ENCODE results near the gene PPP1R13B. TPM values are rescaled to one million over a fixed set of nuclear protein-coding genes. Genes with fewer than 3 reads are reported as not detected.

The PPP1R13B gene
- total and polyA plus RNA-seq, 2 experiments from 2014 or later: 2.0 to 8.5 TPM

- no peak for TF ChIP-seq ETS1 (IDR thresholded peaks at IDR 0.05)
- TF ChIP-seq CREB1 (CRISPR knock-in tag; IDR thresholded peaks at IDR 0.05; ENCODE audit: low read depth): no peak
- no peak for TF ChIP-seq POLR2AphosphoS5 (IDR thresholded peaks at IDR 0.05; ENCODE audit: low read depth)
- TF ChIP-seq ZNF331 (CRISPR knock-in tag; IDR thresholded peaks at IDR 0.05; ENCODE audit: low read depth): no peak
- TF ChIP-seq REST (IDR thresholded peaks at IDR 0.05; ENCODE audit: unreplicated experiment): no peak
- TF ChIP-seq JUNB (IDR thresholded peaks at IDR 0.05; ENCODE audit: unreplicated experiment): no peak
These were observed 71.9 kb downstream of the PPP1R13B start (continued) for GRCh38 chr14:103775506-103775905.

GRCh38 chr14:103773521-103773920 is 73.9 kb downstream of the PPP1R13B start:
- Mint-ChIP-seq H3K36me3 (ENCODE audit: low read depth) (no peaks in the 10 kb centered on the region), H3K27ac (no peak overlapping the region), H3K4me1 (no peaks in the 10 kb centered on the region), H3K9me3 (no peaks in the 10 kb centered on the region), H3K27me3 (ENCODE audit: insufficient read depth, low read depth, poor library complexity) (no peaks in the 10 kb centered on the region), H3K4me3 (no peak overlapping the region)
- no peaks in the 10 kb centered on the region for H3K27me3 ChIP-seq (ENCODE audit: insufficient read depth)
- no peak overlapping the region for H3K4me3 ChIP-seq
- H3K36me3 ChIP-seq (ENCODE audit: insufficient read depth): no peaks in the 10 kb centered on the region
- ATAC-seq (no peak), DNase-seq (ENCODE audit: low spot score) (no peak)
- no peaks in the 10 kb centered on the region for H3K4me1 ChIP-seq (ENCODE audit: insufficient read depth)
- no peaks in the 10 kb centered on the region for H3F3A ChIP-seq (replicated peaks; ENCODE audit: low read depth)
- H2AFZ ChIP-seq: no peak overlapping the region
- no peaks in the 10 kb centered on the region for H3K9me2 ChIP-seq (ENCODE audit: insufficient read depth)
- no peak overlapping the region for H3K4me2 ChIP-seq
- H3K27ac ChIP-seq (ENCODE audit: low read depth): no peak overlapping the region
- H3K79me2 ChIP-seq (replicated peaks; ENCODE audit: insufficient read depth): no peaks in the 10 kb centered on the region
- no peaks in the 10 kb centered on the region for H4K20me1 ChIP-seq (replicated peaks; ENCODE audit: insufficient read depth)
- TF ChIP-seq STAT1 (IDR thresholded peaks at IDR 0.05; ENCODE audit: unreplicated experiment) (no peak), EZH2 (IDR thresholded peaks at IDR 0.05; ENCODE audit: low read depth, unreplicated experiment) (no peak), ZNF114 (CRISPR knock-in tag; IDR thresholded peaks at IDR 0.05) (no peak), NANOG (IDR thresholded peaks at IDR 0.05; ENCODE audit: borderline replicate concordance) (no peak), ZNF331 (CRISPR knock-in tag; IDR thresholded peaks at IDR 0.05; ENCODE audit: low read depth) (no peak)

Data from GM23338 (cell line).